Liver (tissue), 3 donors: Measurements from ENCODE around the gene RGMA.

Experiments used
- ATF3 ChIP-seq: IDR thresholded peaks from 2 replicates; pipeline ENCODE4 v1.6.1; 2016; ENCODE audit warnings: antibody characterized with exemption
- CTCF ChIP-seq: fragments of 150-350 bp; IDR thresholded peaks from 2 replicates; pipeline ENCODE4 v1.5.1; 2017; ENCODE audit warnings: improper control_type of control experiment, low read depth, low read length; ENCODE audit not compliant: missing input control
- EGR1 ChIP-seq, 2 donors: IDR thresholded peaks; 2 replicates each; pipeline ENCODE4 v1.6.1; 2016 to 2018; ENCODE audit warnings: antibody characterized with exemption in 2 of 2, low read depth in 2 of 2
- GABPA ChIP-seq, 2 donors: IDR thresholded peaks in 1 of 2; conservative IDR thresholded peaks in 1 of 2; 2 replicates each; pipeline ENCODE4 v1.6.1; 2016; ENCODE audit warnings: antibody characterized with exemption in 2 of 2, mild to moderate bottlenecking in 1 of 2, moderate library complexity in 1 of 2
- HNF4A ChIP-seq, 2 donors: conservative IDR thresholded peaks; 2 replicates each; pipeline ENCODE4 v1.6.1; 2016; ENCODE audit warnings: antibody characterized with exemption in 2 of 2, mild to moderate bottlenecking in 2 of 2
- HNF4G ChIP-seq: IDR thresholded peaks from 2 replicates; pipeline ENCODE4 v1.6.1; 2016; ENCODE audit warnings: antibody characterized with exemption
- RAD21 ChIP-seq, 2 donors: IDR thresholded peaks; 2 replicates each; pipeline ENCODE4 v1.6.1; 2016; ENCODE audit warnings: antibody characterized with exemption in 2 of 2, mild to moderate bottlenecking in 2 of 2
- REST ChIP-seq: IDR thresholded peaks from 2 replicates; pipeline ENCODE4 v1.6.1; 2016; ENCODE audit warnings: antibody characterized with exemption, mild to moderate bottlenecking
- RXRA ChIP-seq, 2 donors: IDR thresholded peaks; 2 replicates each; pipeline ENCODE4 v1.6.1; 2017 to 2018; ENCODE audit warnings: antibody characterized with exemption in 2 of 2, mild to moderate bottlenecking in 1 of 2
- SP1 ChIP-seq: IDR thresholded peaks from 2 replicates; pipeline ENCODE4 v1.6.1; 2018; ENCODE audit warnings: antibody characterized with exemption, mild to moderate bottlenecking
- TAF1 ChIP-seq: conservative IDR thresholded peaks from 2 replicates; pipeline ENCODE4 v1.6.1; 2016; ENCODE audit warnings: antibody characterized with exemption, mild to moderate bottlenecking
- YY1 ChIP-seq: IDR thresholded peaks from 2 replicates; pipeline ENCODE4 v1.6.1; 2016; ENCODE audit warnings: antibody characterized with exemption, mild to moderate bottlenecking
- TF ChIP-seq, protein P1 (sequence below): IDR thresholded peaks from 2 replicates; pipeline ENCODE4 v1.6.1; 2016; ENCODE audit warnings: antibody characterized with exemption
- donor health status: healthy.
- donor health status: healthy.

DNA sequence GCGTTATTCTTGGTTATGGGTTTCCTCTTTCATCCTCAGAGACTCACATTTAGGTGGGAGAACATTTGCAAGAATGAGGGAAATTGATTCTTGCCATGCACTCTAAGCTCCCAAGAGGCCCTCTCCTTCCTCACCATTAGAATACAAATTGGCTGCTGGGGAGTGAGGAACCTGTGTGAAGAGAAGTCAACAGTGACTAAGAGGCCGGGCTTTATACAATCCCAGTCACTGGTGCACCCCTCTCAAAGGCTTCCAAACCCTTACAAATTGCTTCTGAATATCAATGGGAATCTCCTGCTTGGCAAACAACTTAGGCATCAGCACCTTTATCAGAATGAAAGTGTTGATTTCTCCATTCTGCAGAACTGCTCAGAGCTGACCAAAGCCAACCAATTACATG is 16.5 kb upstream of the RGMA start:
- TF ChIP-seq, protein P1, sequence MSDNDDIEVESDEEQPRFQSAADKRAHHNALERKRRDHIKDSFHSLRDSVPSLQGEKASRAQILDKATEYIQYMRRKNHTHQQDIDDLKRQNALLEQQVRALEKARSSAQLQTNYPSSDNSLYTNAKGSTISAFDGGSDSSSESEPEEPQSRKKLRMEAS: no peak
- TF ChIP-seq CTCF (no peak), GABPA (IDR thresholded peaks at IDR 0.05 in 1 of 2, conservative IDR thresholded peaks at IDR 0.05 in 1 of 2) (no peak), RXRA (IDR thresholded peaks at IDR 0.05) (no peak), HNF4G (no peak), RAD21 (IDR thresholded peaks at IDR 0.05) (no peak), TAF1 (no peak), REST (no peak), YY1 (no peak), HNF4A (conservative IDR thresholded peaks at IDR 0.05) (no peak), SP1 (no peak), ATF3 (no peak), EGR1 (IDR thresholded peaks at IDR 0.05; ENCODE audit: low read depth in 2 of 2) (no peak)
